KBM-7 (cell line): Measurements from ENCODE around the gene ESD.
"Not testable (repeated sequence)": the region's sequence is repeated elsewhere in the genome, so short reads cannot be mapped to it uniquely, and the experiment has no call there.

Experiments used
- DNase-seq: peaks from one replicate; pipeline ENCODE4 v3.0.0-alpha.2; 2015
- in situ Hi-C: fragments of 300-500 bp; cut with MboI; formaldehyde crosslinking; loops from 2 replicates; pipeline ENCODE4 v1.14.3; 2020; ENCODE audit warnings: low sequenced_read_pairs, low pct_unique_long_range_greater_than_20kb, mixed read lengths

Gene ESD

GRCh38 chr13:46796515-46797474 lies at the start of gene ESD:
Gene ESD, minus strand, starts transcription at chr13:46797161. Its CDS starts 5,748 bp downstream, at chr13:46791413.
- in situ Hi-C loops: no loop called here
- DNase-seq: peak; percentile 94

- DNase-seq: no peak
- in situ Hi-C loops: no loop called here
Measured at GRCh38 chr13:46846726-46847125, 49.8 kb upstream of the ESD start.

GRCh38 chr13:46845146-46845545 lies 48.2 kb upstream of the ESD start:
- in situ Hi-C loops: no loop called here
- no peak for DNase-seq

- in situ Hi-C loops: no loop called here
- no peak for DNase-seq
Measured at GRCh38 chr13:46844431-46844830, 47.5 kb upstream of the ESD start.

- in situ Hi-C loops: no loop called here
- no peak for DNase-seq
Measured at GRCh38 chr13:46839399-46839798, 42.4 kb upstream of the ESD start.

GRCh38 chr13:46834657-46835056 lies 37.7 kb upstream of the ESD start:
- in situ Hi-C loops: no loop called here
- no peak for DNase-seq

GRCh38 chr13:46831588-46832194 lies 34.7 kb upstream of the ESD start:
- in situ Hi-C loops: no loop called here
- peak; percentile 51 for DNase-seq

- in situ Hi-C loops: no loop called here
- DNase-seq: no peak
Measured at GRCh38 chr13:46830405-46831005, 33.5 kb upstream of the ESD start.

- in situ Hi-C loops: no loop called here
Measured at GRCh38 chr13:46822551-46822950, 25.6 kb upstream of the ESD start.

GRCh38 chr13:46817838-46818476 lies 21.0 kb upstream of the ESD start:
- no peak for DNase-seq
- in situ Hi-C loops: no loop called here

More at GRCh38 chr13:46822551-46822950, 25.6 kb upstream of the ESD start:
- DNase-seq: no peak

- DNase-seq: no peak
- in situ Hi-C loops: no loop called here
Measured at GRCh38 chr13:46817095-46817494, 20.1 kb upstream of the ESD start.

GRCh38 chr13:46816371-46816770 lies 19.4 kb upstream of the ESD start:
- in situ Hi-C loops: no loop called here
- DNase-seq: no peak

- no peak for DNase-seq
- in situ Hi-C loops: no loop called here
Measured at GRCh38 chr13:46812301-46812797, 15.4 kb upstream of the ESD start.

GRCh38 chr13:46810440-46810839 lies 13.5 kb upstream of the ESD start:
- in situ Hi-C loops: no loop called here
- no peak for DNase-seq

- DNase-seq: peak; percentile 31
Measured at GRCh38 chr13:46804921-46805320, 8.0 kb upstream of the ESD start.

GRCh38 chr13:46804391-46804815 lies 7.4 kb upstream of the ESD start:
- no peak for DNase-seq
- in situ Hi-C loops: no loop called here

More at GRCh38 chr13:46804921-46805320, 8.0 kb upstream of the ESD start:
- in situ Hi-C loops: not testable (repeated sequence)

- no peak for DNase-seq
- in situ Hi-C loops: no loop called here
Measured at GRCh38 chr13:46803586-46803985, 6.6 kb upstream of the ESD start.

- in situ Hi-C loops: no loop called here
- DNase-seq: no peak
Measured at GRCh38 chr13:46801858-46802257, 4.9 kb upstream of the ESD start.

GRCh38 chr13:46799139-46799538 lies 2.2 kb upstream of the ESD start:
- in situ Hi-C loops: no loop called here
- DNase-seq: no peak
